Left ventricle myocardium inferior (tissue), 1 donor: ENCODE data around the gene SPATA9. TPM values are rescaled to one million over a fixed set of nuclear protein-coding genes. Genes with fewer than 3 reads are reported as not detected.

ENCODE experiments used
- DNase-seq: peaks from one replicate; pipeline ENCODE4 v3.0.0-alpha.2; 2020
- H3K27ac ChIP-seq: fragments of 200-600 bp; replicated peaks from 2 replicates; pipeline ENCODE4 v1.8.0; 2021
- H3K27me3 ChIP-seq: fragments of 200-600 bp; 2 replicates; pipeline ENCODE4 v1.8.0; 2021; ENCODE audit warnings: low read depth
- H3K36me3 ChIP-seq: fragments of 200-600 bp; 2 replicates; pipeline ENCODE4 v1.8.0; 2021
- H3K4me1 ChIP-seq: fragments of 200-600 bp; 2 replicates; pipeline ENCODE4 v1.8.0; 2021
- H3K4me3 ChIP-seq: fragments of 200-600 bp; 2 replicates; pipeline ENCODE4 v1.8.0; 2021; ENCODE audit warnings: mild to moderate bottlenecking, moderate library complexity
- H3K9me3 ChIP-seq: fragments of 200-600 bp; replicated peaks from 2 replicates; pipeline ENCODE4 v1.8.0; 2021
- CTCF ChIP-seq: fragments of 200-600 bp; IDR thresholded peaks from 2 replicates; pipeline ENCODE4 v1.8.0; 2021; ENCODE audit warnings: antibody characterized with exemption, mild to moderate bottlenecking, borderline replicate concordance
- intact Hi-C: fragments of 100-400 bp; cut with micrococcal nuclease; formaldehyde crosslinking; loops from one replicate; pipeline ENCODE4 v1.11.0; 2022
- total RNA-seq: library from RNA; stranded (reverse); fragmentation: NEBNext Ultra II Directional; extraction: Animal tissue kit (Norgen Biotek cat#: 25700); gene quantifications from one replicate; pipeline ENCODE4 v1.2.1, GENCODE V29; 2021
- donor health status: DM: no; HTN: yes; CAD: no; lungs with severe emphysema.

Gene SPATA9
- total RNA-seq, 1 donor from 2014 or later: not detected

DNA sequence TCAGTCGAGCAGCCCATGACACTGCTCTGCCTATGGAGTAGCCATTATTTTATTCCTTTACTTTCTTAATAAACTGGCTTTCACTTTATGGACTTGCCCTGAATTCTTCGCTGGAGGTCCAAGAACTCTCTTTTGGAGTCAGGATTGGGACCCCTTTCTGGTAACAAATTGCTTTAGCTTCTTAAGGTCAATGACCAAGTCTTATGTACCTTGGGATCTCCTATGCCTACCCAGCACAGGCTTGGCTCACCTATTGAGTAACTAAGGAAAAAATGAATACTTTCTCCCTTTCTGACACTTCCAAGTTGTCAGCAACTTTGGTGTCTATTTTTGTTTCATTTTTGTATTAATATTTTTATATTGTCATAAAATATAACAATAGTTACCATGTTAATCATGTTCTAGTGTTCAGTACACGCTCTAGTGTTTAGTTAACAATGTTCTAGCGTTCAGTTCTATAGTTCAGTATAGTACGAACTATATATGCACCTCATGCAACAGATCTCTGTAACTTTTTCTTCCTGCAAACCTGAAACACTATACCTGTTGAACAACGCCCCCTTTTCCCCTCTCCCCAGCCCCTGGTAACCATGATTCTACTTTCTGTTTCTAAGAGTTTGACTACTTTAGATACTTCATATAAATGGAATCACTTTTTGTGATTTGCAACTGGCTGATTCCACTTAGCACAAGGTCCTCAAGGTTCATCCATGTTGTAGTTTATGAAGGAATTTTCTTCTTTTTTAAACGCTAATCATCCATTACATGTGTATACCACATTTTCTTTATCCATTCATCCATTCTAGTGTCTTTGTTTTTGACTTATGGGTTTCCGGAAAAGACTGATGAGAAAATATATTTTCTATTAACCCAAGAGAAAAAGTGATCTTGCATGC is 46.6 kb upstream of the SPATA9 start:
- DNase-seq: no peak
- H3K4me1 ChIP-seq: peaks cover 81% of the 10 kb centered on the region
- H3K9me3 ChIP-seq: no peaks in the 10 kb centered on the region
- intact Hi-C loops: loop anchor here (10.0 kb wide), 1 partner anchor 65 kb away; no protein-coding TSS in a partner anchor
- no peaks in the 10 kb centered on the region for H3K36me3 ChIP-seq
- no peaks in the 10 kb centered on the region for H3K27me3 ChIP-seq
- peak overlapping the region; percentile 97 for H3K27ac ChIP-seq
- no peak overlapping the region for H3K4me3 ChIP-seq
- no peak for TF ChIP-seq CTCF

DNA sequence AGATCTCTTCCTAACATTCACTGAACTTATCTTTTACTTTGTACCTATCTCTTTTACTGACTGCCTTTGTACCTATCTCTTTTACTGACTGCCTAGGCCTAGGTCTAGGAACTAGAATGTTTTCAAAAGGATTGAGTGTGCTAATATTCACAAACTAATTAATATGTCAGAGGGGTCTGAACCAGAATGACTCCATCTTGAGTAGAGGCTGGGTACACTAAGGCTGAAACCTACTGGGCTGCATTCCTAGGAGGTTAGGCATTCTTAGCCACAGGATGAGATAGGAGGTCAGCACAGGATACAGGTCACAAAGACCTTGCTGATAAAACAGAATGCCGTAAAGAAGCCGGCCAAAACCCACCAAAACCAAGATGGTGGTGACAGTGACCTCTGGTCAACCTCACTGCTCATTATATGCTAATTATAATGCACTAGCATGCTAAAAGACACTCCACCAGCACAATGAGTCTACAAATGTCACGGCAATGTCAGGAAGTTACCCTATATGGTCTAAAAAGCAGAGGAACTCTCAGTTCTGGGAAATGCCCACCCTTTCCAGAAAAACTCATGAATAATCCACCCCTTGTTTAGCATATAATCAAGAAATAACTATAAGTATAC is 45.8 kb upstream of the SPATA9 start:
- TF ChIP-seq CTCF: no peak
- intact Hi-C loops: no loop called here
- peaks cover 81% of the 10 kb centered on the region for H3K4me1 ChIP-seq

GRCh38 chr5:95727764-95728191 is 45.0 kb upstream of the SPATA9 start:
- DNase-seq: no peak
- Histone ChIP-seq H3K9me3 (no peaks in the 10 kb centered on the region), H3K4me1 (peaks cover 81% of the 10 kb centered on the region), H3K27ac (peak overlapping the region; percentile 97), H3K36me3 (no peaks in the 10 kb centered on the region), H3K27me3 (no peaks in the 10 kb centered on the region), H3K4me3 (no peak overlapping the region)
- TF ChIP-seq CTCF: no peak
- intact Hi-C loops: no loop called here

More for the DNA sequence above, 45.8 kb upstream of the SPATA9 start:
- Histone ChIP-seq H3K27ac (peak overlapping the region; percentile 97), H3K27me3 (no peaks in the 10 kb centered on the region), H3K4me3 (no peak overlapping the region), H3K36me3 (no peaks in the 10 kb centered on the region), H3K9me3 (no peaks in the 10 kb centered on the region)
- DNase-seq: no peak

DNA sequence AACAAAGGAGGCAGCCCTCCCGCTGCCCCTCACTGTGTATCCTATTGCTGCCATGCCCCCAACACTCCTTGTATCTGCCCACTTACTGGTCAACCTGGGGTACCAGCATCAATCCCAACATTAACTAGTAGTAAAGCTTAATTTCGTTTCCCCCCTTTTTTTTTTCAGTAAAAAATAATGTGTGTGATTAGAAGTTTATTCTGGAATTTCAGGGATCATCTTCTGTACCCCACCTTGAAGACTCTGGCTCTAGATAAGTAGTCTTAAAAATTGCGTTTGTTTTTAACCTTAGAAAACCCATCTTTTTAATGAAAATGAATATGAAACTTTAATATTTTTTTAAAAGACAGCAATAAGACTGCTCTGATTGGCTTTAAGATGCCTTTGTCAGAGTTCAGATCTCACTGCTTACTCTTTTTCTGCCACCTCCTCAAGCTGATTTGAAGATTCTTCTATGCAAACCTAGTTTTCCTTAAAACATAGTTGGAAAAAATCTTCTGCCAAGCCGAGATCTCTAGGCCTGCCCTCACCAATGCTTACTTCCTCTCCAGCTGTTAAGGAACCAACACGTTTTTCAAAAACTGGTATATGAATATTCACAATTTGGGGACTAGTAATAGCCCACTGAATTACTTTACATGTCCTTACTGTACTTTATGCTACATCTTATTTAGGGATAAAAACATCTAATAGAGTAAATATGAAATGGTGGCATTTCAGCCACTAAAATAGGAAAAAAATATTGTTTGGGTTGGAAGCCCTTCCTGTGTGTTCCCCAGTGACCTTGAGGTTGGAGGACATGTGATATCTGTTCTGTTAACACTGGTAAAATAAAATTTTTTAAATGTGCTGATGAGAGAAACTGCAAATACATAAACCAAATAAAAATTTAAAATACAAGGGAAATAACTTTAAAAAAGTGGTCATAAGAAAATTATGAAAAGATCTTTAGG is 44.3 kb upstream of the SPATA9 start:
- no peak for TF ChIP-seq CTCF
- no peak for DNase-seq
- H3K36me3 ChIP-seq: no peaks in the 10 kb centered on the region
- no peak overlapping the region for H3K4me3 ChIP-seq
- H3K9me3 ChIP-seq: no peaks in the 10 kb centered on the region
- intact Hi-C loops: no loop called here
- no peaks in the 10 kb centered on the region for H3K27me3 ChIP-seq
- H3K4me1 ChIP-seq: peaks cover 79% of the 10 kb centered on the region
- H3K27ac ChIP-seq: peak overlapping the region; percentile 97
